T-cell (primary cell): Measurements from ENCODE around the gene PAAF1. TPM values are rescaled to one million over a fixed set of nuclear protein-coding genes. Genes with fewer than 3 reads are reported as not detected.

ENCODE experiments used
- ATAC-seq, 4 experiments: fragments of 200-7000 bp in 3 of 4; fragments of 150-1000 bp in 1 of 4; cut with Tn5 transposase; replicated peaks in 1 of 4; 1 replicate in 3 of 4; 2 replicates in 1 of 4; pipeline ENCODE4 v1.10.0; 2021; ENCODE audit warnings: moderate library complexity in 3 of 4, mild to moderate bottlenecking in 2 of 4, moderate number of reproducible peaks in 1 of 4
- CTCF ChIA-PET, 2 donors: fragments of 300-600 bp; sonication (Branson Sonifier 250); formaldehyde crosslinking; loops; one replicate each; lab custom pipeline; 2022; ENCODE audit warnings: antibody characterized with exemption in 2 of 2; lab: Charles Lee
- POLR2A ChIA-PET, 2 donors: fragments of 300-600 bp; sonication (Branson Sonifier 250); formaldehyde crosslinking; loops; one replicate each; lab custom pipeline; 2022; ENCODE audit warnings: antibody characterized with exemption in 2 of 2; lab: Charles Lee
- DNase-seq, 35 experiments: peaks; one replicate each; pipeline versions ENCODE4 v3.0.0 to v3.0.0-alpha.2; 2013 to 2023
- H3K27ac ChIP-seq: one replicate; pipeline ENCODE4 v1.5.1; 2013; ENCODE audit warnings: low read length
- H3K27me3 ChIP-seq, 2 experiments: replicated peaks in 1 of 2; 1 replicate in 1 of 2; 2 replicates in 1 of 2; pipeline versions ENCODE4 v1.6.1 to v1.7.0; 2013; ENCODE audit warnings: low read length in 1 of 2, mixed read lengths in 1 of 2; ENCODE audit not compliant: control insufficient read depth in 2 of 2, insufficient read depth in 2 of 2; ENCODE audit errors: extremely low read depth in 1 of 2
- H3K36me3 ChIP-seq, 2 donors: 1 replicate in 1 of 2; 2 replicates in 1 of 2; pipeline versions ENCODE4 v1.6.1 to v1.7.0; 2013; ENCODE audit warnings: low read length in 1 of 2; ENCODE audit not compliant: control insufficient read depth in 2 of 2, insufficient read depth in 1 of 2; ENCODE audit errors: extremely low read depth in 1 of 2
- H3K4me1 ChIP-seq, 2 experiments: 1 replicate in 1 of 2; 2 replicates in 1 of 2; pipeline versions ENCODE4 v1.6.1 to v1.7.0; 2013; ENCODE audit warnings: low read length in 2 of 2, mixed read lengths in 1 of 2; ENCODE audit not compliant: insufficient read depth in 2 of 2, control insufficient read depth in 1 of 2; ENCODE audit errors: extremely low read depth in 1 of 2
- H3K4me3 ChIP-seq, 2 donors: 1 replicate in 1 of 2; 2 replicates in 1 of 2; pipeline versions ENCODE4 v1.5.1 to v1.7.0; 2013; ENCODE audit warnings: mild to moderate bottlenecking in 2 of 2, low read length in 1 of 2, moderate library complexity in 1 of 2; ENCODE audit not compliant: control insufficient read depth in 1 of 2; ENCODE audit errors: extremely low read depth in 1 of 2
- H3K9me3 ChIP-seq: 2 replicates; pipeline ENCODE4 v1.7.0; 2013
- H3K27ac Mint-ChIP-seq, 2 donors: one replicate each; pipeline ENCODE4 v1.8.0; 2020 to 2021; ENCODE audit warnings: mild to moderate bottlenecking in 2 of 2, mixed read lengths in 2 of 2
- H3K27me3 Mint-ChIP-seq, 2 donors: one replicate each; pipeline ENCODE4 v1.8.0; 2021 to 2022; ENCODE audit warnings: mixed read lengths in 2 of 2
- H3K36me3 Mint-ChIP-seq: one replicate; pipeline ENCODE4 v1.8.0; 2021; ENCODE audit warnings: mixed read lengths
- H3K4me1 Mint-ChIP-seq, 3 donors: one replicate each; pipeline ENCODE4 v1.8.0; 2020 to 2022; ENCODE audit warnings: mixed read lengths in 3 of 3, mild to moderate bottlenecking in 1 of 3
- H3K4me3 Mint-ChIP-seq, 3 donors: one replicate each; pipeline ENCODE4 v1.8.0; 2020 to 2022; ENCODE audit warnings: mild to moderate bottlenecking in 3 of 3, mixed read lengths in 3 of 3, moderate library complexity in 3 of 3
- H3K9me3 Mint-ChIP-seq, 3 donors: one replicate each; pipeline ENCODE4 v1.8.0; 2020 to 2022; ENCODE audit warnings: mixed read lengths in 3 of 3
- WGBS: methylation state at CpG from one replicate; pipeline ENCODE4 v1.1.5; 2013; ENCODE audit warnings: missing lambda C conversion rate; ENCODE audit not compliant: insufficient coverage; 5-methylcytosine and 5-hydroxymethylcytosine counted together
- total RNA-seq, 35 experiments: library from RNA in 6 of 35; stranded (reverse) in 6 of 35; fragments of 120-200 nt in 1 of 35; gene quantifications; one replicate each; pipeline versions ENCODE4 v1.2.1 to v1.2.4 and lab custom pipeline; 2013 to 2026

Gene PAAF1
- total RNA-seq, 5 donors from 2014 or later (not counting 1 experiment from before 2014, with no cell fraction given) = 11.4 to 16.8 (median 14.9) TPM

DNA sequence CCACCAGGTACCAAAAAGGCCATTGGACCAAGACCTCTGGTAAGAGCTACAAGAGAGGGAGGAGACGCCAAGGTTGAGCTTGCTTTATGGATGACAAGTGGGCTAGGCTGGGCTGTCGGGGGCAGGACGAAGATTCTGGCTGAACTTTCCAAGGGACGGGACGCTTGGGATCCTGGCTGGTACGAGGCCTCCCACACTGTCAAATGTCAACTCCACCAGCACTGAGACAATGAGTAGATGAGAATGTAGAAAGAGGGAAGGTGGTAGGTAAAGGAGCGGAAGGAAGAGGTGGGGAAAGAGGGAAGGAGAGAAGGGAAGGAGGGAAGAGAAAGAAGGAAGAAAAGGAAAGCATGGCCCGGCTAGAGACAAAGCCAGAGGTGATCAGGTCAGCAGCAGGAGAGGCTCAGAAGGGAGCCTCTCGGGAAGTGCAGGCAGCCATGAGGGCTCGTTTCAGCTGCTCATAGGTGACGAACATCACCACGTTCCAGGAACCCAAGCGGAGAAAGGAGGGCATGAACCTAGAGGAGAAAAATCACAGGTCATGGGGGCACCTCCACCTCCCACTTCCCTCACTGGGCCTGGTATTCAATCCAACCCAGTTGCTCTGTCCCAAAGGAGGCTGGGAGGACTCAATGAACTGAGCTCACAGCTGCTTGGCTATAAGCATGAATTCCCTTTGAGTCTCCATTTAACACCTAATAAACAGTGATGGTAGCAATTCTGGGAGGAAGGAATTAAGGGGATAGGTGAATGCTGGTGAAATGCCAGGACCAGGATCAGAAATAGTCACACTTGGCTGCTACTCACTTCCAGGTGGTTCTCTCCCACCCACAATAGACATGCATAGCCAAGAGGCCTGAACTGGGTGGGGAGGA, 98.0 kb downstream of the PAAF1 start:
- Histone ChIP-seq H3K4me1 (peaks cover 68 to 100% of the 10 kb centered on the region in 2 experiments), H3K9me3 (no peaks in the 10 kb centered on the region), H3K4me3 (peak overlapping the region; percentile 1 to 27), H3K27me3 (no peaks in the 10 kb centered on the region), H3K36me3 (peaks cover 29 to 62% of the 10 kb centered on the region in 2 donors), H3K27ac (peak overlapping the region; percentile 80)
- H3K36me3 Mint-ChIP-seq = peaks cover 53% of the 10 kb centered on the region
- H3K9me3 Mint-ChIP-seq = no peaks in the 10 kb centered on the region
- H3K4me1 Mint-ChIP-seq = peaks cover 97 to 99% (median 97%) of the 10 kb centered on the region in 3 donors
- 69% methylated on average over 5 of the region's 13 CpGs for WGBS
- CTCF ChIA-PET = interaction anchor here in 1 of 2 donors (0.6 kb wide), 1 partner anchor 727 kb away, joined by 7 read pairs; no protein-coding TSS in a partner anchor
- no peaks in the 10 kb centered on the region for H3K27me3 Mint-ChIP-seq
- peak overlapping the region; percentile 98 to 100 for H3K27ac Mint-ChIP-seq
- no peak for DNase-seq
- POLR2A ChIA-PET = interaction anchor here in 1 of 2 donors (0.6 to 2.3 kb wide), 2 partner anchors 21 to 52 kb away, joined by 4 to 14 read pairs; no protein-coding TSS in a partner anchor
- peak overlapping the region; percentile 48 to 89 (median 55) for H3K4me3 Mint-ChIP-seq
- peak in 1 of 4 experiments; percentile 1 for ATAC-seq

DNA sequence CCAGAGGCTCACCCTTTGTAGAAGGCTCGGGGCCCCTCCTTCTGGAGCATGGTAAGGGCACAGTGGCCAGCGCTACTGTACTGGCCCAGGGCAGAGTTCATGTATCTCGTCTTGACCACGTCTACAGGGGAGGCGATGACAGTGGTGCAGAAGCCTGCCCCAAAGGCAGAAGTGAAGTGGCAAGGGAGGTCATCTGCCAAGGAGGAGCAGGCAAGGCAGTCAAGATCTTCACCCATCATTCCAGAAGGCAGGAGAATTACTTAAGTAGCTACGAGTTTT, 98.6 kb downstream of the PAAF1 start:
- H3K27me3 Mint-ChIP-seq = no peaks in the 10 kb centered on the region
- ChIA-PET CTCF (no interaction called here), POLR2A (interaction anchor here in 1 of 2 donors (0.6 kb wide), 1 partner anchor 52 kb away, joined by 4 read pairs; no protein-coding TSS in a partner anchor)
- peaks cover 97 to 99% (median 97%) of the 10 kb centered on the region in 3 donors for H3K4me1 Mint-ChIP-seq
- Histone ChIP-seq H3K27me3 (no peaks in the 10 kb centered on the region), H3K27ac (peak overlapping the region; percentile 80), H3K4me3 (no peak overlapping the region), H3K36me3 (peaks cover 29 to 68% of the 10 kb centered on the region in 2 donors), H3K4me1 (peaks cover 65 to 99% of the 10 kb centered on the region in 2 experiments), H3K9me3 (no peaks in the 10 kb centered on the region)
- H3K9me3 Mint-ChIP-seq = no peaks in the 10 kb centered on the region
- peak overlapping the region; percentile 98 to 100 for H3K27ac Mint-ChIP-seq
- peak overlapping the region; percentile 14 to 89 (median 37) for H3K4me3 Mint-ChIP-seq
- DNase-seq (no peak), ATAC-seq (no peak)
- WGBS = 77% methylated on average over 2 of the region's 6 CpGs
- peaks cover 58% of the 10 kb centered on the region for H3K36me3 Mint-ChIP-seq

DNA sequence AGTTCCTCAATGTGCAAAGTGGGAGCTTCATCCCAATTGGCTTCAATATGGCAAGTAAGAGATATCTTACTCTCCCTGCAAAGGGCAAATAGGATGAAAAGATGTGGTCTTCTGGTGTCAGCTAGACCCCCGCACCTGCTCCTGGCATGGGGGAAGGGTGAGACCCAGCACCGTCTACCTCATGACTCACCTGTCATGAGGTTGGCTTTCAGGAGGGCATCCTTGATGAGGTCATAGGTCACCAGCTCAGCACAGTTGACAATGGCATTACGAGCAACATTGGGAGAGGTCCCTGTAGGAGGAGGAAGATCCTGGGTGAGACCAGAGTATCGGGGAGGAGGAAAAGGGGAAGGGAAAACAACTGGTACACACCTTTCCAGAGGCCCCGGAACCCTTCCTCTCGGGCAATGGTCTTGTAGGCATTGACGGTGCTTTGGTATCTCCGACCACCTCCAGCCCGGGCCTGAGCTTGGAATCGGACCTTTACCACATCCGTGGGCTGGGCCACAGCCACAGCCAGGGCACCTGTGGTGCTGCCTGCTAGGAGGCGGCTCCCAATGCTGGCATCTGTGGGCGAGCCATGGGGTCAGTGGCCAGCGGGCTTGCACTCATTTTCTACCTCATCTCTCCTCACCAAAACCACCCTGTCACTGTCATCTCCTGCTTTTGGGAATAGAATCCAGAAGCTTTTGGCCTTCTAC, 99.8 kb downstream of the PAAF1 start:
- no peaks in the 10 kb centered on the region for H3K27me3 Mint-ChIP-seq
- H3K9me3 Mint-ChIP-seq = no peaks in the 10 kb centered on the region
- 68% methylated on average over 11 of the region's 14 CpGs for WGBS
- peak overlapping the region; percentile 80 for H3K27ac ChIP-seq
- peak overlapping the region; percentile 36 to 89 (median 39) for H3K4me3 Mint-ChIP-seq
- H3K27me3 ChIP-seq = no peaks in the 10 kb centered on the region
- peaks cover 88 to 98% (median 94%) of the 10 kb centered on the region in 3 donors for H3K4me1 Mint-ChIP-seq
- H3K36me3 Mint-ChIP-seq = peaks cover 70% of the 10 kb centered on the region
- peaks cover 60 to 97% of the 10 kb centered on the region in 2 experiments for H3K4me1 ChIP-seq
- peaks cover 29 to 78% of the 10 kb centered on the region in 2 donors for H3K36me3 ChIP-seq
- H3K27ac Mint-ChIP-seq = peak overlapping the region; percentile 98 to 100
- ATAC-seq = no peak
- no peaks in the 10 kb centered on the region for H3K9me3 ChIP-seq
- peak overlapping the region in 1 of 2 donors; percentile 11 for H3K4me3 ChIP-seq
- no peak for DNase-seq
- ChIA-PET CTCF (interaction anchor here in 1 of 2 donors (0.8 kb wide), 1 partner anchor 38 kb away, joined by 3 read pairs; no protein-coding TSS in a partner anchor), POLR2A (interaction anchor here (0.8 to 1.5 kb wide), 5 partner anchors 18 to 35 kb away, joined by 3 to 7 read pairs (median 3); no protein-coding TSS in a partner anchor)

DNA sequence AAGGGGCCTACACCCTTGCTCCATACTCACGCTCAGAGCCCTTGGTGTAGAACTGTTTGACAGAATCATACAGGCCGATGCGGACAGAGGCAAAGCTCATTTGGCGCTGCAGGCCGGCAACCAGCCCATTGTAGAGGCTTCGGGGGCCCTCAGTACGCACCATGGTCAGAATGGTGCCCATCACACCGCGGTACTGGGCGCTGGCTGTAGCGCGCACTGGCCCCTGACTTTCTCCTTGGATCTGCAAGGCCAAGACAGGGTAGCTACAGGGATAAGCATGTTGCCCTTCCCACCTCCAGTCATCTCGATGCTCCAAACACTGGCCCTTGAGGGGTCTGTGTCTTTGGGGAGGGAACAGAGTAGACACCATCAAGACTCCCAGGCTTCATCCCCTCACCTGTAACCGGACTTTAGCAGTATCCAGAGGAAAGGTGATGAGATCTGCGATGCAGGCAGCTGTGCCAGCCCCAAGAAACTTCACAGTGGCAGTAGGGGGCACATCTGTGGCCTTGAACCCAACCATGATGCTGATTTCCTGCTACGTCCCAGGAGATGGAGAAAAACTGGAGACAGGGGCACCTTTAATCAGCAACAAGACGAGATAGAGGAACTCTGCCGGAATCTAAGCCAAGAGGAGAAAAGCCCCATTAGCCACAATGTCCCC, 101.2 kb downstream of the PAAF1 start:
- POLR2A ChIA-PET = interaction anchor here (0.6 to 1.0 kb wide), 4 partner anchors 13 to 27 kb away, joined by 3 to 4 read pairs (median 3); no protein-coding TSS in a partner anchor
- no peaks in the 10 kb centered on the region for H3K27me3 ChIP-seq
- H3K9me3 Mint-ChIP-seq = no peaks in the 10 kb centered on the region
- no peaks in the 10 kb centered on the region for H3K27me3 Mint-ChIP-seq
- H3K36me3 ChIP-seq = peaks cover 29 to 78% of the 10 kb centered on the region in 2 donors
- peak overlapping the region; percentile 34 to 89 (median 41) for H3K4me3 Mint-ChIP-seq
- peaks cover 76% of the 10 kb centered on the region for H3K36me3 Mint-ChIP-seq
- ATAC-seq = no peak
- DNase-seq = no peak
- WGBS = 95% methylated on average over 14 of the region's 18 CpGs
- H3K9me3 ChIP-seq = no peaks in the 10 kb centered on the region
- H3K4me1 Mint-ChIP-seq = peaks cover 74 to 84% (median 82%) of the 10 kb centered on the region in 3 donors
- peak overlapping the region; percentile 98 to 100 for H3K27ac Mint-ChIP-seq
- peaks cover 53 to 83% of the 10 kb centered on the region in 2 experiments for H3K4me1 ChIP-seq
- CTCF ChIA-PET = no interaction called here
- H3K4me3 ChIP-seq = peak overlapping the region; percentile 61 to 98
- peak overlapping the region; percentile 80 for H3K27ac ChIP-seq

DNA sequence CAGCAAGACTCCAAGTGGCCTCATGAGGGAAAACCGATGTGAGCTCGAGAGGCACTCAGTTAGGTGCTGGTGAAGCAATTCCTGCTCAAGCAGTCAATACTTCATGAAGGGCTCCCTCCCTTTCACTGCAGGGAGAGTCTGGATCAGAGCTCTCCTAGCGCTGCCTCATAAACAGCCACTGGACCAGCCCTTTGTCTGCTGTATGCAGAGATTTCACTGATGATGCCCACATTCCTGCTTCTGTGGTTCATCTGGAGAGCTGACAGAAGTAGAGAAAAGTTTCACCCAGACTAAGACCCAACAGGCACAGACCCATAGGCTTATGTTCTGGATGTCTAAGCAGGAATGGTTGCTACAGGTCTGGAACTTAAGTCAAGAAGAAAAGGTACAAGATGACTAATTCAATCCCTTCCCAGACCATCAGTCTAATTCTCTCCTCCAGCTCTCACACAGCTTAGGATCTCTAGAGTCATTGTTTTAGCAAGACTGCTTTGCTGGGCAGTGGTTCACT, 101.8 kb downstream of the PAAF1 start:
- peaks cover 72 to 82% (median 80%) of the 10 kb centered on the region in 3 donors for H3K4me1 Mint-ChIP-seq
- no peak for ATAC-seq
- H3K27ac Mint-ChIP-seq = peak overlapping the region; percentile 98 to 100
- H3K27ac ChIP-seq = peak overlapping the region; percentile 80
- no peak for DNase-seq
- CTCF ChIA-PET = no interaction called here
- H3K4me3 ChIP-seq = peak overlapping the region; percentile 61 to 98
- POLR2A ChIA-PET = interaction anchor here (0.6 to 4.8 kb wide), 8 partner anchors 11 to 26 kb away, joined by 3 to 44 read pairs (median 4); no protein-coding TSS in a partner anchor
- peak overlapping the region; percentile 89 to 98 (median 97) for H3K4me3 Mint-ChIP-seq
- H3K9me3 ChIP-seq = no peaks in the 10 kb centered on the region
- peaks cover 29 to 75% of the 10 kb centered on the region in 2 donors for H3K36me3 ChIP-seq
- no peaks in the 10 kb centered on the region for H3K27me3 ChIP-seq
- H3K27me3 Mint-ChIP-seq = no peaks in the 10 kb centered on the region
- H3K4me1 ChIP-seq = peaks cover 52 to 81% of the 10 kb centered on the region in 2 experiments
- H3K36me3 Mint-ChIP-seq = peaks cover 76% of the 10 kb centered on the region
- no peaks in the 10 kb centered on the region for H3K9me3 Mint-ChIP-seq
- no CpG with 5 or more reads among the region's 3 CpGs for WGBS
